Upper lobe of left lung (tissue), 4 donors: ENCODE measurements around the gene KCNAB1.

Experiments
- CTCF ChIP-seq, 6 experiments: fragments of 450-650 bp in 4 of 6; fragments of 200-600 bp in 2 of 6; sonication (generic) in 2 of 6; IDR thresholded peaks; one replicate each; pipeline ENCODE4 v1.5.1; 2016 to 2019; ENCODE audit warnings: antibody characterized with exemption in 6 of 6
- POLR2A ChIP-seq, 4 donors: fragments of 450-650 bp; IDR thresholded peaks; one replicate each; pipeline ENCODE4 v1.5.1; 2016 to 2017; ENCODE audit warnings: antibody characterized with exemption in 4 of 4, mild to moderate bottlenecking in 2 of 4
- POLR2AphosphoS5 ChIP-seq, 2 donors: sonication (generic); formaldehyde crosslinking; IDR thresholded peaks; one replicate each; pipeline ENCODE4 v1.5.1; 2017; ENCODE audit warnings: antibody characterized with exemption in 2 of 2

DNA sequence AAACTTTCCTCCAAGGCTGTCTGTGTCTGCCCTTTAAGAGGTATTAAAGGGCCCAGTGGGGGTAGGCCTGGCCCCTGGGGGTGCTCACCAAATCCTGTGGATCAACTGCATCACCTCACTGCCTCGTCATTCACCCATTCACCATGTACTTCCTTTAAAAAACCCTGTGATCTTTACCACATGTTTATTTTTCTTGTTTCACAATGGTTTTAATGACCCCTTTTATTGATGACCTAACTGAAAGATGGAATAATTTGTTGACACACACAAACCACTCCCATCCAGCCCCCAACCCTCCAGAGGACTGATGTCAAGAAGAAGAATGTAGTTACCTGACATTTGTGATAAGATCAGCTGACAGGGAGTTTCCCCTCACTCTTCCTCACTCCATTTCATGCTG lies 40.8 kb downstream of the KCNAB1 start:
- TF ChIP-seq POLR2A (IDR thresholded peaks at IDR 0.05) (no peak), CTCF (IDR thresholded peaks at IDR 0.05) (no peak), POLR2AphosphoS5 (IDR thresholded peaks at IDR 0.05) (no peak)
